Neural cell (in vitro differentiated cells): ENCODE results near the gene HTR5A. TPM values are rescaled to one million over a fixed set of nuclear protein-coding genes. Genes with fewer than 3 reads are reported as not detected.

Experiments
- H2AFZ ChIP-seq: fragments of 200-600, 300-800 bp; sonication (generic), shearing (Covaris generic); 2 replicates; pipeline ENCODE4 v1.6.0; 2014; ENCODE audit warnings: low read depth, mild to moderate bottlenecking, antibody characterized with exemption, low read length, moderate library complexity
- H3F3A ChIP-seq: fragments of 200-600 bp; shearing (Covaris generic); 2 replicates; pipeline ENCODE4 v1.6.1; 2016; ENCODE audit warnings: mild to moderate bottlenecking, moderate library complexity, mixed read lengths, antibody characterized with exemption, low read length; ENCODE audit not compliant: insufficient read depth, poor library complexity, severe bottlenecking
- H3K27ac ChIP-seq: fragments of 200-600, 300-800 bp; sonication (generic), shearing (Covaris generic); 2 replicates; pipeline ENCODE4 v1.5.1; 2014; ENCODE audit warnings: mild to moderate bottlenecking, low read length, moderate library complexity
- H3K27me3 ChIP-seq: fragments of 300-800, 200-600 bp; sonication (generic), shearing (Covaris generic); 2 replicates; pipeline ENCODE4 v1.6.0; 2014; ENCODE audit warnings: mild to moderate bottlenecking, low read depth, low read length, moderate library complexity; ENCODE audit not compliant: insufficient read depth
- H3K36me3 ChIP-seq: fragments of 300-800, 200-600 bp; sonication (generic), shearing (Covaris generic); 2 replicates; pipeline ENCODE4 v1.5.1; 2014; ENCODE audit warnings: mild to moderate bottlenecking, antibody characterized with exemption, low read length, moderate library complexity; ENCODE audit not compliant: insufficient read depth
- H3K4me2 ChIP-seq: fragments of 300-800, 200-600 bp; sonication (generic), shearing (Covaris generic); 2 replicates; pipeline ENCODE4 v1.6.0; 2014; ENCODE audit warnings: mild to moderate bottlenecking, low read length
- H3K4me3 ChIP-seq: fragments of 300-800, 200-600 bp; sonication (generic), shearing (Covaris generic); 2 replicates; pipeline ENCODE4 v1.5.1; 2014; ENCODE audit warnings: mild to moderate bottlenecking, low read length, moderate library complexity
- H3K79me2 ChIP-seq: fragments of 200-600 bp; shearing (Covaris generic); replicated peaks from 2 replicates; pipeline ENCODE4 v1.6.0; 2014; ENCODE audit warnings: mild to moderate bottlenecking, low read length, moderate library complexity; ENCODE audit not compliant: insufficient read depth
- H3K9ac ChIP-seq: fragments of 300-800, 200-600 bp; sonication (generic), shearing (Covaris generic); 2 replicates; pipeline ENCODE4 v1.6.1; 2016; ENCODE audit warnings: mild to moderate bottlenecking, low read length, mixed read lengths
- H3K9me2 ChIP-seq: fragments of 200-600 bp; shearing (Covaris generic); 2 replicates; pipeline ENCODE4 v1.6.1; 2016; ENCODE audit warnings: mild to moderate bottlenecking, low read length, mixed read lengths; ENCODE audit not compliant: insufficient read depth
- H3K9me3 ChIP-seq: fragments of 200-600, 300-800 bp; sonication (generic), shearing (Covaris generic); 2 replicates; pipeline ENCODE4 v1.6.1; 2016; ENCODE audit warnings: mild to moderate bottlenecking, mixed run types, low read length, moderate library complexity, mixed read lengths
- H4K20me1 ChIP-seq: fragments of 200-600 bp; shearing (Covaris generic); 2 replicates; pipeline ENCODE4 v1.6.1; 2016; ENCODE audit warnings: mild to moderate bottlenecking, mixed run types; ENCODE audit not compliant: insufficient read depth
- EP300 ChIP-seq: fragments of 450-650 bp; conservative IDR thresholded peaks from 2 replicates; pipeline ENCODE4 v1.6.1; 2014; ENCODE audit warnings: antibody characterized with exemption, mild to moderate bottlenecking, moderate library complexity; ENCODE audit not compliant: poor library complexity, severe bottlenecking
- EZH2 ChIP-seq: fragments of 200-600, 300-800 bp; shearing (Covaris generic), sonication (generic); IDR thresholded peaks from 2 replicates; pipeline ENCODE4 v1.6.1; 2014; ENCODE audit warnings: antibody characterized with exemption, low read length, borderline replicate concordance, mild to moderate bottlenecking; ENCODE audit not compliant: insufficient read depth, poor library complexity, severe bottlenecking
- MXI1 ChIP-seq: fragments of 450-650 bp; conservative IDR thresholded peaks from 2 replicates; pipeline ENCODE4 v1.6.1; 2014; ENCODE audit warnings: antibody characterized with exemption, mild to moderate bottlenecking; ENCODE audit not compliant: poor library complexity, severe bottlenecking
- POLR2AphosphoS5 ChIP-seq: IDR thresholded peaks from 2 replicates; pipeline ENCODE4 v1.6.1; 2012
- RAD21 ChIP-seq: fragments of 450-650 bp; conservative IDR thresholded peaks from 2 replicates; pipeline ENCODE4 v1.6.1; 2014; ENCODE audit warnings: antibody characterized with exemption, mild to moderate bottlenecking, moderate library complexity
- REST ChIP-seq: IDR thresholded peaks from 2 replicates; pipeline ENCODE4 v1.6.1; 2012; ENCODE audit warnings: borderline replicate concordance
- SMC3 ChIP-seq: fragments of 450-650 bp; conservative IDR thresholded peaks from 2 replicates; pipeline ENCODE4 v1.6.1; 2014; ENCODE audit warnings: antibody characterized with exemption, mild to moderate bottlenecking, moderate library complexity; ENCODE audit not compliant: poor library complexity
- TAF1 ChIP-seq: IDR thresholded peaks from 2 replicates; pipeline ENCODE4 v1.6.1; 2012; ENCODE audit warnings: low read depth
- polyA plus RNA-seq: library from polyadenylated mRNA; depleted of rRNA; stranded (reverse); fragments of >200 nt; gene quantifications from 2 replicates; pipeline ENCODE4 v1.2.3, GENCODE V29; 2014
- TF ChIP-seq, protein P1 (sequence below): fragments of 450-650 bp; IDR thresholded peaks from 2 replicates; pipeline ENCODE4 v1.5.1; 2014; ENCODE audit warnings: antibody characterized with exemption, mild to moderate bottlenecking, moderate library complexity; ENCODE audit not compliant: poor library complexity, severe bottlenecking

The HTR5A gene
- polyA plus RNA-seq, 1 donor from 2014 or later = 0.14 TPM

- Histone ChIP-seq H3K9me3 (no peaks in the 10 kb centered on the region), H3F3A (no peaks in the 10 kb centered on the region), H3K4me2 (no peak overlapping the region), H3K79me2 (no peaks in the 10 kb centered on the region), H3K9ac (no peak overlapping the region), H4K20me1 (no peaks in the 10 kb centered on the region), H2AFZ (no peak overlapping the region), H3K27me3 (peaks cover 35% of the 10 kb centered on the region), H3K36me3 (no peaks in the 10 kb centered on the region), H3K27ac (no peak overlapping the region), H3K4me3 (no peak overlapping the region), H3K9me2 (no peaks in the 10 kb centered on the region)
- TF ChIP-seq REST = no peak
- no peak for TF ChIP-seq POLR2AphosphoS5
- TF ChIP-seq SMC3 = no peak
- no peak for TF ChIP-seq TAF1
- TF ChIP-seq, protein P1, sequence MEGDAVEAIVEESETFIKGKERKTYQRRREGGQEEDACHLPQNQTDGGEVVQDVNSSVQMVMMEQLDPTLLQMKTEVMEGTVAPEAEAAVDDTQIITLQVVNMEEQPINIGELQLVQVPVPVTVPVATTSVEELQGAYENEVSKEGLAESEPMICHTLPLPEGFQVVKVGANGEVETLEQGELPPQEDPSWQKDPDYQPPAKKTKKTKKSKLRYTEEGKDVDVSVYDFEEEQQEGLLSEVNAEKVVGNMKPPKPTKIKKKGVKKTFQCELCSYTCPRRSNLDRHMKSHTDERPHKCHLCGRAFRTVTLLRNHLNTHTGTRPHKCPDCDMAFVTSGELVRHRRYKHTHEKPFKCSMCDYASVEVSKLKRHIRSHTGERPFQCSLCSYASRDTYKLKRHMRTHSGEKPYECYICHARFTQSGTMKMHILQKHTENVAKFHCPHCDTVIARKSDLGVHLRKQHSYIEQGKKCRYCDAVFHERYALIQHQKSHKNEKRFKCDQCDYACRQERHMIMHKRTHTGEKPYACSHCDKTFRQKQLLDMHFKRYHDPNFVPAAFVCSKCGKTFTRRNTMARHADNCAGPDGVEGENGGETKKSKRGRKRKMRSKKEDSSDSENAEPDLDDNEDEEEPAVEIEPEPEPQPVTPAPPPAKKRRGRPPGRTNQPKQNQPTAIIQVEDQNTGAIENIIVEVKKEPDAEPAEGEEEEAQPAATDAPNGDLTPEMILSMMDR = no peak
- no peak for TF ChIP-seq EZH2
- no peak for TF ChIP-seq RAD21
- no peak for TF ChIP-seq EP300
- TF ChIP-seq MXI1 = no peak
Observed at GRCh38 chr7:155073922-155074321, 3.8 kb downstream of the HTR5A start.

DNA sequence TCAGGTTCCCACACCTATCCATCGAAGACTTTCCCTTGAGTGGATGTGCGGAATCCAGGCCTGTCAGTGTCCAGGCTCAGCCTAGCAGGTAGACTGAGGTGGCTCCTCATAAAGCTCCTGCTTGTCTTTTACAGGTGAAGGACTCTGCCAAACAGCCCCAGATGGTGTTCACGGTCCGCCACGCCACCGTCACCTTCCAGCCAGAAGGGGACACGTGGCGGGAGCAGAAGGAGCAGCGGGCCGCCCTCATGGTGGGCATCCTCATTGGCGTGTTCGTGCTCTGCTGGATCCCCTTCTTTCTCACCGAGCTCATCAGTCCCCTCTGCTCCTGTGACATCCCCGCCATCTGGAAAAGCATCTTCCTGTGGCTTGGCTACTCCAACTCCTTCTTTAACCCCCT is 13.9 kb downstream of the HTR5A start:
- Histone ChIP-seq H3F3A (no peaks in the 10 kb centered on the region), H3K27me3 (no peaks in the 10 kb centered on the region), H3K9me3 (no peaks in the 10 kb centered on the region), H3K27ac (no peak overlapping the region), H3K9ac (no peak overlapping the region), H4K20me1 (no peaks in the 10 kb centered on the region), H3K79me2 (no peaks in the 10 kb centered on the region), H2AFZ (no peak overlapping the region), H3K4me2 (no peak overlapping the region), H3K4me3 (no peak overlapping the region), H3K36me3 (no peaks in the 10 kb centered on the region), H3K9me2 (no peaks in the 10 kb centered on the region)
- TF ChIP-seq SMC3 = no peak
- TF ChIP-seq MXI1 = no peak
- no peak for TF ChIP-seq TAF1
- no peak for TF ChIP-seq REST
- TF ChIP-seq EP300 = no peak
- TF ChIP-seq, protein P1 = no peak
- TF ChIP-seq RAD21 = no peak
- TF ChIP-seq POLR2AphosphoS5 = no peak
- TF ChIP-seq EZH2 = no peak
